Osteoblast (primary cell): ENCODE data around the gene AP5Z1. TPM values are rescaled to one million over a fixed set of nuclear protein-coding genes. Genes with fewer than 3 reads are reported as not detected.

ENCODE experiments used
- DNase-seq: peaks from one replicate; pipeline ENCODE4 v3.0.0; 2011; ENCODE audit warnings: low spot score, mixed read lengths; ENCODE audit not compliant: insufficient read length; ENCODE audit errors: missing footprints
- H2AFZ ChIP-seq: 2 replicates; pipeline ENCODE4 v1.6.0; 2011; ENCODE audit warnings: mild to moderate bottlenecking, low read length
- H3K27ac ChIP-seq: 2 replicates; pipeline ENCODE4 v1.5.1; 2011; ENCODE audit warnings: mild to moderate bottlenecking, low read depth, low read length, moderate library complexity
- H3K27me3 ChIP-seq: 2 replicates; pipeline ENCODE4 v1.6.0; 2012; ENCODE audit warnings: mild to moderate bottlenecking, control low read depth, inconsistent platforms, low read length, moderate library complexity; ENCODE audit not compliant: insufficient read depth
- H3K36me3 ChIP-seq: 2 replicates; pipeline ENCODE4 v1.5.1; 2011; ENCODE audit warnings: mild to moderate bottlenecking, low read length, control low read depth, moderate library complexity; ENCODE audit not compliant: insufficient read depth
- H3K4me1 ChIP-seq: 2 replicates; pipeline ENCODE4 v1.5.1; 2011; ENCODE audit warnings: mild to moderate bottlenecking, low read length, control low read depth, moderate library complexity; ENCODE audit not compliant: insufficient read depth
- H3K4me2 ChIP-seq: 2 replicates; pipeline ENCODE4 v1.6.0; 2011; ENCODE audit warnings: mild to moderate bottlenecking, low read length; ENCODE audit not compliant: insufficient read depth
- H3K4me3 ChIP-seq: fragments of 200-600 bp; sonication (generic); 3 replicates; pipeline ENCODE4 v1.5.1; 2012; ENCODE audit warnings: mild to moderate bottlenecking, low read length, inconsistent platforms; ENCODE audit not compliant: insufficient read depth
- H3K79me2 ChIP-seq: 2 replicates; pipeline ENCODE4 v1.6.0; 2012; ENCODE audit warnings: mild to moderate bottlenecking, low read length, control low read depth, inconsistent platforms; ENCODE audit not compliant: insufficient read depth
- H3K9me3 ChIP-seq: 2 replicates; pipeline ENCODE4 v1.5.1; 2011; ENCODE audit warnings: low read depth, low read length, control low read depth
- H4K20me1 ChIP-seq: 2 replicates; pipeline ENCODE4 v1.6.0; 2012; ENCODE audit warnings: mild to moderate bottlenecking, low read length, control low read depth; ENCODE audit not compliant: insufficient read depth
- CTCF ChIP-seq: IDR thresholded peaks from 2 replicates; pipeline ENCODE4 v1.5.1; 2011; ENCODE audit warnings: mild to moderate bottlenecking, low read depth, low read length, moderate library complexity; ENCODE audit errors: extremely low read depth
- total RNA-seq: library from RNA; depleted of rRNA; stranded (reverse); fragments of >200 nt; gene quantifications from 2 replicates; pipeline ENCODE4 v1.2.3, GENCODE V29; 2012

AP5Z1 gene
- total RNA-seq, 1 donor = 73.1 TPM

GRCh38 chr7:4782333-4783291 lies 7.2 kb downstream of the AP5Z1 start:
- no peaks in the 10 kb centered on the region for H3K27me3 ChIP-seq
- peaks cover 13% of the 10 kb centered on the region for H4K20me1 ChIP-seq
- TF ChIP-seq CTCF = no peak
- H3K27ac ChIP-seq = no peak overlapping the region
- no peak for DNase-seq
- H3K79me2 ChIP-seq = peaks cover 44% of the 10 kb centered on the region
- H3K4me3 ChIP-seq = no peak overlapping the region
- no peak overlapping the region for H3K4me2 ChIP-seq
- no peaks in the 10 kb centered on the region for H3K9me3 ChIP-seq
- H3K4me1 ChIP-seq = no peaks in the 10 kb centered on the region
- no peak overlapping the region for H2AFZ ChIP-seq
- peaks cover 46% of the 10 kb centered on the region for H3K36me3 ChIP-seq

- Histone ChIP-seq H4K20me1 (peaks cover 6% of the 10 kb centered on the region), H3K27ac (no peak overlapping the region), H3K4me1 (no peaks in the 10 kb centered on the region), H3K79me2 (peaks cover 38% of the 10 kb centered on the region), H3K9me3 (no peaks in the 10 kb centered on the region), H2AFZ (no peak overlapping the region), H3K36me3 (peaks cover 41% of the 10 kb centered on the region), H3K4me3 (no peak overlapping the region), H3K4me2 (no peak overlapping the region), H3K27me3 (no peaks in the 10 kb centered on the region)
- no peak for TF ChIP-seq CTCF
- DNase-seq = no peak
Measured at GRCh38 chr7:4783292-4783652, 7.8 kb downstream of the AP5Z1 start.

- no peaks in the 10 kb centered on the region for H3K9me3 ChIP-seq
- no peak overlapping the region for H2AFZ ChIP-seq
- H3K79me2 ChIP-seq = peaks cover 35% of the 10 kb centered on the region
- H4K20me1 ChIP-seq = peaks cover 6% of the 10 kb centered on the region
- no peak overlapping the region for H3K4me2 ChIP-seq
- H3K27ac ChIP-seq = no peak overlapping the region
- H3K27me3 ChIP-seq = no peaks in the 10 kb centered on the region
- peaks cover 40% of the 10 kb centered on the region for H3K36me3 ChIP-seq
- DNase-seq = no peak
- H3K4me1 ChIP-seq = no peaks in the 10 kb centered on the region
- no peak overlapping the region for H3K4me3 ChIP-seq
- TF ChIP-seq CTCF = no peak
Measured at GRCh38 chr7:4783762-4784351, 8.4 kb downstream of the AP5Z1 start.

- H3K9me3 ChIP-seq = no peaks in the 10 kb centered on the region
- DNase-seq = no peak
- H3K4me3 ChIP-seq = no peak overlapping the region
- peaks cover 40% of the 10 kb centered on the region for H3K36me3 ChIP-seq
- H3K27me3 ChIP-seq = no peaks in the 10 kb centered on the region
- TF ChIP-seq CTCF = no peak
- H3K4me1 ChIP-seq = no peaks in the 10 kb centered on the region
- H3K27ac ChIP-seq = no peak overlapping the region
- no peak overlapping the region for H2AFZ ChIP-seq
- H3K79me2 ChIP-seq = peaks cover 33% of the 10 kb centered on the region
- H4K20me1 ChIP-seq = peaks cover 5% of the 10 kb centered on the region
- no peak overlapping the region for H3K4me2 ChIP-seq
Measured at GRCh38 chr7:4784799-4785198, 9.4 kb downstream of the AP5Z1 start.
